Neutrophil (primary cell): ENCODE measurements around the gene ODAD2.

Experiments
- H3K27ac ChIP-seq: fragments of 200-600 bp; sonication (generic); 2 replicates; pipeline ENCODE4 v1.5.1; 2016; ENCODE audit warnings: mild to moderate bottlenecking, moderate library complexity
- H3K27me3 ChIP-seq: fragments of 200-600 bp; sonication (generic); 2 replicates; pipeline ENCODE4 v1.6.0; 2016; ENCODE audit warnings: mild to moderate bottlenecking
- H3K36me3 ChIP-seq: fragments of 200-600 bp; sonication (generic); 2 replicates; pipeline ENCODE4 v1.5.1; 2017
- H3K4me1 ChIP-seq, 2 experiments: fragments of 200-600 bp in 1 of 2; sonication (generic) in 1 of 2; 1 replicate in 1 of 2; 2 replicates in 1 of 2; pipeline versions ENCODE4 v1.5.1 to v1.6.1; 2013 to 2016; ENCODE audit warnings: low read depth in 1 of 2, low read length in 1 of 2, mild to moderate bottlenecking in 1 of 2, moderate library complexity in 1 of 2; ENCODE audit not compliant: control insufficient read depth in 1 of 2, insufficient read depth in 1 of 2
- H3K4me3 ChIP-seq, 2 experiments: fragments of 200-600 bp in 1 of 2; sonication (generic) in 1 of 2; 1 replicate in 1 of 2; 2 replicates in 1 of 2; pipeline ENCODE4 v1.5.1; 2013 to 2016; ENCODE audit warnings: low read depth in 1 of 2, low read length in 1 of 2, mild to moderate bottlenecking in 1 of 2, moderate library complexity in 1 of 2
- H3K9me3 ChIP-seq: fragments of 200-600 bp; sonication (generic); 2 replicates; pipeline ENCODE4 v1.5.1; 2016
- CTCF ChIP-seq: fragments of 200-600 bp; sonication (generic); IDR thresholded peaks from 2 replicates; pipeline ENCODE4 v1.5.1; 2016; ENCODE audit warnings: antibody characterized with exemption

Gene ODAD2

GRCh38 chr10:27899058-27899457, 99.8 kb downstream of the ODAD2 start:
- H3K9me3 ChIP-seq = no peaks in the 10 kb centered on the region
- no peak overlapping the region for H3K27ac ChIP-seq
- H3K4me3 ChIP-seq = no peak overlapping the region
- H3K27me3 ChIP-seq = no peaks in the 10 kb centered on the region
- no peaks in the 10 kb centered on the region for H3K36me3 ChIP-seq
- no peaks in the 10 kb centered on the region for H3K4me1 ChIP-seq
- no peak for TF ChIP-seq CTCF

- H3K9me3 ChIP-seq = no peaks in the 10 kb centered on the region
- no peak overlapping the region for H3K27ac ChIP-seq
- no peaks in the 10 kb centered on the region for H3K36me3 ChIP-seq
- no peak overlapping the region for H3K4me3 ChIP-seq
- no peaks in the 10 kb centered on the region for H3K4me1 ChIP-seq
- TF ChIP-seq CTCF = no peak
- no peaks in the 10 kb centered on the region for H3K27me3 ChIP-seq
Measured at GRCh38 chr10:27893358-27893954, 105.4 kb downstream of the ODAD2 start.

GRCh38 chr10:27890971-27891370, 107.9 kb downstream of the ODAD2 start:
- no peak for TF ChIP-seq CTCF
- H3K27ac ChIP-seq = no peak overlapping the region
- H3K27me3 ChIP-seq = no peaks in the 10 kb centered on the region
- H3K36me3 ChIP-seq = no peaks in the 10 kb centered on the region
- no peak overlapping the region for H3K4me3 ChIP-seq
- no peaks in the 10 kb centered on the region for H3K9me3 ChIP-seq
- H3K4me1 ChIP-seq = no peaks in the 10 kb centered on the region

- Histone ChIP-seq H3K27me3 (no peaks in the 10 kb centered on the region), H3K36me3 (no peaks in the 10 kb centered on the region), H3K4me3 (no peak overlapping the region), H3K9me3 (no peaks in the 10 kb centered on the region), H3K4me1 (no peaks in the 10 kb centered on the region), H3K27ac (no peak overlapping the region)
- TF ChIP-seq CTCF = no peak
Measured at GRCh38 chr10:27889518-27889917, 109.4 kb downstream of the ODAD2 start.

GRCh38 chr10:27884185-27884641, 114.7 kb downstream of the ODAD2 start:
- H3K27me3 ChIP-seq = no peaks in the 10 kb centered on the region
- H3K36me3 ChIP-seq = no peaks in the 10 kb centered on the region
- no peak overlapping the region for H3K4me3 ChIP-seq
- TF ChIP-seq CTCF = no peak
- no peaks in the 10 kb centered on the region for H3K4me1 ChIP-seq
- H3K27ac ChIP-seq = no peak overlapping the region
- H3K9me3 ChIP-seq = no peaks in the 10 kb centered on the region
